ENCODE measurements around the gene TM7SF2. TPM values are rescaled to one million over a fixed set of nuclear protein-coding genes. Genes with fewer than 3 reads are reported as not detected.

Gene TM7SF2
- total and polyA plus RNA-seq, 2 of the 13 experiments (the other 11 are each of a cell fraction or from before 2014, with no cell fraction given), result 56.0 to 66.9 TPM

DNA sequence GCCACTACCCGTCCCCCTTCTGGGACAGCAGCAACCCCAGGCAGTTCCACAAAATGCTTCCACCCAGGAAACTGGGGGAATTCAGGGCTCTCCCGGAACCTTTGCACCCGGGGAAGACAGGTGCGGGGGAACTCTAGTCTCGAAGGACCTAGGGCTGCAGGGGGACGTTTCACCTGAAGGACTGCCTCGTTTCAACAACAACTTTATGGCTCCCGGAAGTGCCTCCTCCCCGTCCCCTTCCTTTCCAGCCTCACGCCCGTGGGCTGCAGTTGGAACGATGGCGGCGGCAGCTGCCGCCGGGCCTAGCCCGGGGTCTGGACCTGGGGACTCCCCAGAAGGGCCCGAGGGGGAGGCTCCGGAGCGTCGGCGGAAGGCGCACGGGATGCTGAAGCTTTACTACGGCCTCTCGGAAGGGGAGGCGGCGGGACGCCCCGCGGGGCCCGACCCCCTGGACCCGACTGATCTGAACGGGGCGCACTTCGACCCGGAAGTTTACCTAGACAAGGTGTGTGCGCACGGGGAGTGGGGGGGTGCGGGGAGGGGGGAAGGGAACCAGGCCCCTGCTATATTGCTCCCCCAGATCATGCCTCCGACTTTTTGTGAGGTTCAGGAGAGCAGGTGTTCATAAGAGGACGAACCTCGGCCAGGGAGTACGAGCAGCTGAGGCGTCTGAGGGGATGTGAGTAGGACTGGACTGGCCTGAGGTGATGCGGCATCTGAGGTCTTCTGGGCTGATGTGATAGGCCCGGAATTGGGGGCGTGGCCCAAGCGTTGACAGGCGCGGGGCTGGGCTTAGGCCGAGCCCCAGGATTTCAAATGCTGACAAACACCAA is 15.5 kb upstream of the TM7SF2 start, which contains the start of gene VPS51 (continued):
- TF ChIP-seq, protein P1, sequence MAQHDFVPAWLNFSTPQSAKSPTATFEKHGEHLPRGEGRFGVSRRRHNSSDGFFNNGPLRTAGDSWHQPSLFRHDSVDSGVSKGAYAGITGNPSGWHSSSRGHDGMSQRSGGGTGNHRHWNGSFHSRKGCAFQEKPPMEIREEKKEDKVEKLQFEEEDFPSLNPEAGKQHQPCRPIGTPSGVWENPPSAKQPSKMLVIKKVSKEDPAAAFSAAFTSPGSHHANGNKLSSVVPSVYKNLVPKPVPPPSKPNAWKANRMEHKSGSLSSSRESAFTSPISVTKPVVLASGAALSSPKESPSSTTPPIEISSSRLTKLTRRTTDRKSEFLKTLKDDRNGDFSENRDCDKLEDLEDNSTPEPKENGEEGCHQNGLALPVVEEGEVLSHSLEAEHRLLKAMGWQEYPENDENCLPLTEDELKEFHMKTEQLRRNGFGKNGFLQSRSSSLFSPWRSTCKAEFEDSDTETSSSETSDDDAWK (CRISPR knock-in tag; IDR thresholded peaks at IDR 0.05), result no peak
- TF ChIP-seq ZNF605 (CRISPR knock-in tag; IDR thresholded peaks at IDR 0.05), result peak; percentile 86; the same call in 1 of the 2 replicates
- 0 out of 2 replicates have a peak, but pooled peaks have one; percentile 13 for TF ChIP-seq TFE3 (CRISPR knock-in tag; IDR thresholded peaks at IDR 0.05)
- TF ChIP-seq SMAD9 (CRISPR knock-in tag; IDR thresholded peaks at IDR 0.05), result no peak
- TF ChIP-seq MAFG (CRISPR knock-in tag; IDR thresholded peaks at IDR 0.05), result no peak
- no peak for TF ChIP-seq ZBTB14 (CRISPR knock-in tag; IDR thresholded peaks at IDR 0.05)
- 0 out of 2 replicates have a peak, but pooled peaks have one; percentile 36 for TF ChIP-seq ZNF101 (CRISPR knock-in tag; IDR thresholded peaks at IDR 0.05; ENCODE audit: borderline replicate concordance, low read depth)
- TF ChIP-seq PITX1 (CRISPR knock-in tag; IDR thresholded peaks at IDR 0.05), result peak; percentile 64
- TF ChIP-seq ZNF17 (CRISPR knock-in tag; IDR thresholded peaks at IDR 0.05), result no peak
- TF ChIP-seq ZSCAN9 (CRISPR knock-in tag; IDR thresholded peaks at IDR 0.05; ENCODE audit: borderline replicate concordance), result no peak
- peak; percentile 53; the same call in 1 of the 2 replicates for TF ChIP-seq MIXL1 (CRISPR knock-in tag; IDR thresholded peaks at IDR 0.05)
- TF ChIP-seq EZH2 (conservative IDR thresholded peaks at IDR 0.05; ENCODE audit: low read depth, low read length), result no peak
- peak; percentile 90 for TF ChIP-seq HDAC1 (CRISPR knock-in tag; IDR thresholded peaks at IDR 0.05)
- no peak for TF ChIP-seq SNAPC2 (CRISPR knock-in tag; IDR thresholded peaks at IDR 0.05)
- TF ChIP-seq ZFX (CRISPR knock-in tag; IDR thresholded peaks at IDR 0.05; ENCODE audit: low read depth), result peak; percentile 94
- TF ChIP-seq, protein P2, sequence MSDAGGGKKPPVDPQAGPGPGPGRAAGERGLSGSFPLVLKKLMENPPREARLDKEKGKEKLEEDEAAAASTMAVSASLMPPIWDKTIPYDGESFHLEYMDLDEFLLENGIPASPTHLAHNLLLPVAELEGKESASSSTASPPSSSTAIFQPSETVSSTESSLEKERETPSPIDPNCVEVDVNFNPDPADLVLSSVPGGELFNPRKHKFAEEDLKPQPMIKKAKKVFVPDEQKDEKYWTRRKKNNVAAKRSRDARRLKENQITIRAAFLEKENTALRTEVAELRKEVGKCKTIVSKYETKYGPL (CRISPR knock-in tag; IDR thresholded peaks at IDR 0.05), result no peak
- TF ChIP-seq ZBTB37 (CRISPR knock-in tag; IDR thresholded peaks at IDR 0.05), result peak; percentile 20; the same call in 1 of the 2 replicates
- TF ChIP-seq PHF21A (CRISPR knock-in tag; IDR thresholded peaks at IDR 0.05), result peak; percentile 77; the same call in 1 of the 2 replicates
- no peak for TF ChIP-seq JUND (CRISPR knock-in tag; IDR thresholded peaks at IDR 0.05)
- TF ChIP-seq, protein P3, sequence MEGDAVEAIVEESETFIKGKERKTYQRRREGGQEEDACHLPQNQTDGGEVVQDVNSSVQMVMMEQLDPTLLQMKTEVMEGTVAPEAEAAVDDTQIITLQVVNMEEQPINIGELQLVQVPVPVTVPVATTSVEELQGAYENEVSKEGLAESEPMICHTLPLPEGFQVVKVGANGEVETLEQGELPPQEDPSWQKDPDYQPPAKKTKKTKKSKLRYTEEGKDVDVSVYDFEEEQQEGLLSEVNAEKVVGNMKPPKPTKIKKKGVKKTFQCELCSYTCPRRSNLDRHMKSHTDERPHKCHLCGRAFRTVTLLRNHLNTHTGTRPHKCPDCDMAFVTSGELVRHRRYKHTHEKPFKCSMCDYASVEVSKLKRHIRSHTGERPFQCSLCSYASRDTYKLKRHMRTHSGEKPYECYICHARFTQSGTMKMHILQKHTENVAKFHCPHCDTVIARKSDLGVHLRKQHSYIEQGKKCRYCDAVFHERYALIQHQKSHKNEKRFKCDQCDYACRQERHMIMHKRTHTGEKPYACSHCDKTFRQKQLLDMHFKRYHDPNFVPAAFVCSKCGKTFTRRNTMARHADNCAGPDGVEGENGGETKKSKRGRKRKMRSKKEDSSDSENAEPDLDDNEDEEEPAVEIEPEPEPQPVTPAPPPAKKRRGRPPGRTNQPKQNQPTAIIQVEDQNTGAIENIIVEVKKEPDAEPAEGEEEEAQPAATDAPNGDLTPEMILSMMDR (CRISPR knock-in tag; IDR thresholded peaks at IDR 0.05), result peak; percentile 28; the same call in 1 of the 2 replicates
- TF ChIP-seq HOXA3 (CRISPR knock-in tag; IDR thresholded peaks at IDR 0.05), result peak; percentile 94
- 0 out of 2 replicates have a peak, but pooled peaks have one; percentile 24 for TF ChIP-seq ZNF607 (CRISPR knock-in tag; IDR thresholded peaks at IDR 0.05; ENCODE audit: borderline replicate concordance)

Data from HepG2 (cell line).